C4-2B (cell line): Measurements from ENCODE around the gene PPP2R5A.
A peak's percentile ranks its signal among the peaks of the same experiment; 100 is the strongest.

Experiments used
- H3K27ac ChIP-seq: fragments of 450-650 bp; 2 replicates; pipeline ENCODE4 v1.5.1; 2017
- CTCF ChIP-seq: fragments of 450-650 bp; conservative IDR thresholded peaks from 2 replicates; pipeline ENCODE4 v1.5.1; 2017; ENCODE audit warnings: mild to moderate bottlenecking
- ZFX ChIP-seq: fragments of 450-650 bp; IDR thresholded peaks from 2 replicates; pipeline ENCODE4 v1.6.1; 2017

PPP2R5A gene

GRCh38 chr1:212291505-212292134, 6.4 kb downstream of the PPP2R5A start:
- TF ChIP-seq CTCF = peak; percentile 91
- TF ChIP-seq ZFX = no peak
- no peak overlapping the region for H3K27ac ChIP-seq

- no peak for TF ChIP-seq ZFX
- no peak for TF ChIP-seq CTCF
- H3K27ac ChIP-seq = no peak overlapping the region
These were observed 7.3 kb downstream of the PPP2R5A start for GRCh38 chr1:212292250-212293105.

GRCh38 chr1:212293579-212293978, 8.4 kb downstream of the PPP2R5A start:
- TF ChIP-seq ZFX (no peak), CTCF (peak; percentile 33)

GRCh38 chr1:212294983-212295382, 9.8 kb downstream of the PPP2R5A start:
- no peak overlapping the region for H3K27ac ChIP-seq
- no peak for TF ChIP-seq CTCF
- no peak for TF ChIP-seq ZFX

More at GRCh38 chr1:212293579-212293978, 8.4 kb downstream of the PPP2R5A start:
- no peak overlapping the region for H3K27ac ChIP-seq

- TF ChIP-seq ZFX = no peak
- no peak for TF ChIP-seq CTCF
- no peak overlapping the region for H3K27ac ChIP-seq
These were observed 10.4 kb downstream of the PPP2R5A start for GRCh38 chr1:212295579-212295978.

GRCh38 chr1:212297338-212297737, 12.1 kb downstream of the PPP2R5A start:
- no peak for TF ChIP-seq CTCF
- TF ChIP-seq ZFX = no peak
- no peak overlapping the region for H3K27ac ChIP-seq

GRCh38 chr1:212301580-212301979, 16.4 kb downstream of the PPP2R5A start:
- TF ChIP-seq CTCF (no peak), ZFX (no peak)
- no peak overlapping the region for H3K27ac ChIP-seq
